HepG2 (cell line): ENCODE results near the gene SYNJ2. TPM values are rescaled to one million over a fixed set of nuclear protein-coding genes. Genes with fewer than 3 reads are reported as not detected.

Source experiments
- ATAC-seq: fragments of 200-7000 bp; cut with Tn5 transposase; 3 replicates; pipeline ENCODE4 v1.9.1; 2020; ENCODE audit warnings: mild to moderate bottlenecking, moderate library complexity
- BruUV-seq: library from RNA; stranded (reverse); fragments of 400-500 nt; replicated peaks from 2 replicates; lab custom pipeline; 2021; lab: Mats Ljungman, UMichigan
- CTCF ChIA-PET: fragments of 300-600 bp; formaldehyde crosslinking; extraction: SDS; loops from one replicate; lab custom pipeline; 2021; ENCODE audit warnings: low total read pairs, inconsistent platforms, low intra/inter-chr PET ratio; lab: Yijun Ruan, JAX
- POLR2A ChIA-PET: fragments of 350-600 bp; sonication (Branson Sonifier 250); formaldehyde crosslinking; loops from one replicate; lab custom pipeline; 2020; ENCODE audit warnings: antibody characterized with exemption, inconsistent platforms; lab: Yijun Ruan, JAX
- DNase-seq: peaks from one replicate; pipeline ENCODE4 v3.0.0-alpha.2; 2015; ENCODE audit warnings: low spot score
- FAIRE-seq: peaks from 3 replicates; lab custom pipeline; 2011; peaks lifted over from hg19 to GRCh38; lab: Jason Lieb, UNC
- H2AFZ ChIP-seq: one replicate; pipeline ENCODE4 v1.6.1; 2011; ENCODE audit warnings: low read length, inconsistent platforms
- H3K27ac ChIP-seq: fragments of 300-600 bp; 3 replicates; pipeline ENCODE4 v1.8.0; 2011; ENCODE audit warnings: mixed run types, mild to moderate bottlenecking, mixed read lengths, low read length, inconsistent platforms; ENCODE audit not compliant: insufficient read depth; ENCODE audit errors: extremely low read length
- H3K27me3 ChIP-seq, 2 experiments: fragments of 200-600 bp in 1 of 2; 2 replicates in 1 of 2; 3 replicates in 1 of 2; pipeline versions ENCODE4 v1.6.0 to v1.8.0; 2011; ENCODE audit warnings: low read length in 2 of 2, mild to moderate bottlenecking in 2 of 2, moderate library complexity in 2 of 2, inconsistent platforms in 1 of 2; ENCODE audit not compliant: insufficient read depth in 2 of 2, control insufficient read depth in 1 of 2
- H3K36me3 ChIP-seq, 2 experiments: fragments of 200-600 bp in 1 of 2; replicated peaks in 1 of 2; 2 replicates in 1 of 2; 3 replicates in 1 of 2; pipeline versions ENCODE4 v1.5.1 to v1.8.0; 2011; ENCODE audit warnings: low read length in 2 of 2, inconsistent platforms in 1 of 2; ENCODE audit not compliant: insufficient read depth in 2 of 2, control insufficient read depth in 1 of 2
- H3K4me1 ChIP-seq: 2 replicates; pipeline ENCODE4 v1.5.1; 2012; ENCODE audit warnings: low read length, inconsistent platforms; ENCODE audit not compliant: insufficient read depth
- H3K4me2 ChIP-seq: 2 replicates; pipeline ENCODE4 v1.6.0; 2011; ENCODE audit warnings: low read depth, low read length, inconsistent platforms
- H3K4me3 ChIP-seq, 3 experiments: fragments of 200-600 bp in 1 of 3; sonication (generic), shearing (Covaris generic) in 1 of 3; replicated peaks in 1 of 3; 2 replicates each; pipeline ENCODE4 v1.5.1; 2011 to 2016; ENCODE audit warnings: low read length in 3 of 3, inconsistent platforms in 2 of 3, low read depth in 2 of 3, mild to moderate bottlenecking in 2 of 3, control low read depth in 1 of 3, mixed read lengths in 1 of 3; ENCODE audit not compliant: insufficient read depth in 1 of 3
- H3K79me2 ChIP-seq: one replicate; pipeline ENCODE4 v1.6.1; 2011; ENCODE audit warnings: low read length, inconsistent platforms; ENCODE audit not compliant: insufficient read depth
- H3K9ac ChIP-seq: 2 replicates; pipeline ENCODE4 v1.6.0; 2011; ENCODE audit warnings: mild to moderate bottlenecking, low read depth, low read length, inconsistent platforms; ENCODE audit not compliant: insufficient read depth
- H3K9me3 ChIP-seq: 2 replicates; pipeline ENCODE4 v1.5.1; 2012; ENCODE audit warnings: mild to moderate bottlenecking, low read length
- H4K20me1 ChIP-seq: 2 replicates; pipeline ENCODE4 v1.6.0; 2011; ENCODE audit warnings: inconsistent platforms, mild to moderate bottlenecking, low read length, moderate library complexity; ENCODE audit not compliant: insufficient read depth
- ELF3 ChIP-seq: IDR thresholded peaks from 2 replicates; pipeline ENCODE4 v1.6.1; 2016; ENCODE audit warnings: missing genetic modification reagents, missing compliant biosample characterization
- IRF2 ChIP-seq: IDR thresholded peaks from 2 replicates; pipeline ENCODE4 v1.6.1; 2018; ENCODE audit warnings: missing genetic modification reagents, missing compliant biosample characterization
- NCOA1 ChIP-seq: sonication (generic); formaldehyde crosslinking; IDR thresholded peaks from 2 replicates; pipeline ENCODE4 v1.9.0; 2021; ENCODE audit warnings: missing genetic modification reagents
- NFIC ChIP-seq: IDR thresholded peaks from 2 replicates; pipeline ENCODE4 v1.6.1; 2012; ENCODE audit warnings: mild to moderate bottlenecking, low read length, inconsistent platforms
- RBFOX2 ChIP-seq: fragments of 200-400 bp; formaldehyde crosslinking; IDR thresholded peaks from 2 replicates; pipeline ENCODE4 v1.6.1; 2017; ENCODE audit warnings: low read depth, mild to moderate bottlenecking, low read length
- SPEN ChIP-seq: sonication (generic); formaldehyde crosslinking; IDR thresholded peaks from 2 replicates; pipeline ENCODE4 v1.5.1; 2020; ENCODE audit warnings: low read depth, mild to moderate bottlenecking, missing genetic modification reagents
- THAP11 ChIP-seq: IDR thresholded peaks from 2 replicates; pipeline ENCODE4 v1.6.1; 2016; ENCODE audit warnings: missing biosample characterization, missing genetic modification reagents
- U2AF1 ChIP-seq: fragments of 200-400 bp; formaldehyde crosslinking; optimal IDR thresholded peaks from 2 replicates; pipeline ENCODE3; 2017; ENCODE audit warnings: mild to moderate bottlenecking, low read depth, low read length
- ZNF383 ChIP-seq: sonication (generic); formaldehyde crosslinking; IDR thresholded peaks from 2 replicates; pipeline ENCODE4 v1.4.0; 2020; ENCODE audit warnings: missing genetic modification reagents, mild to moderate bottlenecking, borderline replicate concordance
- ZNF75D ChIP-seq: sonication (generic); formaldehyde crosslinking; IDR thresholded peaks from 2 replicates; pipeline ENCODE4 v1.8.1; 2023; ENCODE audit warnings: missing genetic modification reagents, mild to moderate bottlenecking, borderline replicate concordance
- WGBS: methylation state at CpG from one replicate; pipeline ENCODE4 v1.1.6; 2017; ENCODE audit warnings: low lambda C conversion rate; 5-methylcytosine and 5-hydroxymethylcytosine counted together
- in situ Hi-C: cut with HindIII; loops from 2 replicates; pipeline ENCODE4 v1.10.0; 2017; ENCODE audit warnings: low pct_unique_long_range_greater_than_20kb; ENCODE audit not compliant: extremely low pct_ligation_motif_present
- intact Hi-C: fragments of 100-400 bp; cut with micrococcal nuclease; formaldehyde crosslinking; loops from one replicate; pipeline ENCODE4 v1.10.0; 2022; ENCODE audit not compliant: unreplicated experiment
- polyA plus RNA-seq, 8 experiments: library from polyadenylated mRNA; depleted of rRNA in 3 of 8; stranded (reverse) in 7 of 8; unstranded in 1 of 8; fragments of >200 nt; fragmentation: Illumina TruSeq in 4 of 8; extraction: Trizol in 4 of 8; gene quantifications; 2 replicates each; pipeline versions ENCODE4 v1.2.1 to v1.2.3, GENCODE V29; 2011 to 2016; ENCODE audit warnings: low read depth in 4 of 8, missing spikeins in 1 of 8, mixed read lengths in 1 of 8; ENCODE audit not compliant: insufficient read depth in 1 of 8
- total RNA-seq, 5 experiments: library from RNA; depleted of rRNA; stranded (reverse); fragments of >200 nt; fragmentation: Illumina TruSeq; extraction: Trizol; gene quantifications; 2 replicates each; pipeline ENCODE4 v1.2.3, GENCODE V29; 2016; ENCODE audit warnings: low read depth in 1 of 5
- TF ChIP-seq, protein P1 (sequence below): IDR thresholded peaks from 2 replicates; pipeline ENCODE4 v1.6.1; 2016; ENCODE audit warnings: mild to moderate bottlenecking, missing biosample characterization, missing genetic modification reagents
- TF ChIP-seq, protein P2 (sequence below): sonication (generic); formaldehyde crosslinking; IDR thresholded peaks from 2 replicates; pipeline ENCODE4 v1.4.0; 2020; ENCODE audit warnings: mild to moderate bottlenecking, low read depth, missing genetic modification reagents
- TF ChIP-seq, protein P3 (sequence below): sonication (generic); formaldehyde crosslinking; IDR thresholded peaks from 2 replicates; pipeline ENCODE4 v1.4.0; 2020; ENCODE audit warnings: missing genetic modification reagents, mild to moderate bottlenecking, borderline replicate concordance
- TF ChIP-seq, protein P4 (sequence below): sonication (generic); formaldehyde crosslinking; IDR thresholded peaks from 2 replicates; pipeline ENCODE4 v1.4.0; 2020; ENCODE audit warnings: mild to moderate bottlenecking, missing genetic modification reagents, borderline replicate concordance

Gene SYNJ2
- total and polyA plus RNA-seq, 2 of the 13 experiments (the other 11 are each of a cell fraction or from before 2014, with no cell fraction given) = 39.1 to 57.6 TPM

DNA sequence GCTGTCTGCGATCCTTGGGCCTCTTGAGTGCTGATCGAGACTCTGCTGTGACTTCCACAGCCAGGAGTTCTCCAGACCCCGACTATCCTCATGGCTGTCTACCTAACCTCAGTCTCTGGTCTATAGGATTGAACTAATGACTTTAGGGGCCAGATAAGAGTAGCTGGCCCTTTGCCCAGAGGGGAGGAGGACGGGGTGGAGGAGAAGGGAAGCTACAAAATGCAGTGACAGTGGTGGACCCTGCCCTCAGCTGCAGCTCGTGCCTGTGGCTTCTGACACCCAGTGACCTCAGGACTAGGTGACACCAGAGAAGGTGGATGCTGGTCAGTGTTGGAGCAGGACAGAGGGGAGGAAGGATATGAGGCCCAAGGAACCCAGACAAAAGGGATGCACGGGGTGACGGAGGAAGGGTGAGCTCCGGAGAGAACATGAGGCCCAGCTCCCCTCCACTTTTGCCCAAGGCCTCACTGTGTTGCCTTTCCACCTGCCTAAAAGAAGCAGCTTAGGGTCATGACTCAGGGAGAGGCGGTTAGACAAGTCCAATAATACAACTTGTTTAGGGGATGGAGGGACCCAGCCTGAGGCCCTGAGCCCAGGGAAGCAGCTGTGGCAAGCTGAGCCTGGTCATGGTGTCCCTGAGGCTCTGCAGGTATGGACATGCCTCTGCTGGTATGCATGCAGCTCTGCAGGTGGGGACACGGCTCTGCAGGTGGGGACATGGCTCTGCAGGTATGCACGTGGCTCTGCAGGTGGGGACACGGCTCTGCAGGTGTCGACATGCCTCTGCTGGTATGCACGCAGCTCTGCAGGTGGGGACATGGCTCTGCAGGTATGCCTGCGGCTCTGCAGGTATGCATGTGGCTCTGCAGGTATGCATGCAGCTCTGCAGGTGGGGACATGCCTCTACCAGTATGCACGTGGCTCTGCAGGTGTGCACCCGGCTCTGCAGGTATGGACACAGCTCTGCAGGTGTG lies 67.7 kb downstream of the SYNJ2 start:
- peak overlapping the region; percentile 59 for H3K27ac ChIP-seq
- POLR2A ChIA-PET = interaction anchor here (0.9 to 2.7 kb wide), 12 partner anchors 9 to 289 kb away, joined by 3 to 41 read pairs (median 5); no protein-coding TSS in a partner anchor
- peak; percentile 81 for ATAC-seq
- peaks cover 40 to 81% of the 10 kb centered on the region in 2 experiments for H3K36me3 ChIP-seq
- BruUV-seq = no TSS peak
- intact Hi-C loops (loop anchor here (1.0 kb wide), 2 partner anchors 9 to 38 kb away; no protein-coding TSS in a partner anchor), in situ Hi-C loops (no loop called here)
- peaks cover 3% of the 10 kb centered on the region for H3K79me2 ChIP-seq
- no peak overlapping the region for H3K4me3 ChIP-seq
- H3K4me1 ChIP-seq = peaks cover 56% of the 10 kb centered on the region
- DNase-seq = peak; percentile 91
- WGBS = 59% methylated on average over 15 of the region's 17 CpGs
- no peaks in the 10 kb centered on the region for H3K27me3 ChIP-seq
- no peaks in the 10 kb centered on the region for H3K9me3 ChIP-seq
- peak; percentile 92 for FAIRE-seq
- H3K9ac ChIP-seq = no peak overlapping the region
- CTCF ChIA-PET = no interaction called here
- peak overlapping the region; percentile 41 for H3K4me2 ChIP-seq
- H4K20me1 ChIP-seq = no peaks in the 10 kb centered on the region; the same call in 1 of the 2 replicates
- no peak overlapping the region for H2AFZ ChIP-seq
- TF ChIP-seq, protein P1, sequence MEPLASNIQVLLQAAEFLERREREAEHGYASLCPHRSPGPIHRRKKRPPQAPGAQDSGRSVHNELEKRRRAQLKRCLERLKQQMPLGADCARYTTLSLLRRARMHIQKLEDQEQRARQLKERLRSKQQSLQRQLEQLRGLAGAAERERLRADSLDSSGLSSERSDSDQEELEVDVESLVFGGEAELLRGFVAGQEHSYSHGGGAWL = no peak; the same call in 1 of the 2 replicates
- TF ChIP-seq ZNF75D (CRISPR knock-in tag) = no peak
- no peak for TF ChIP-seq SPEN (CRISPR knock-in tag)
- no peak for TF ChIP-seq ZNF383 (CRISPR knock-in tag)
- peak; percentile 79; the same call in 1 of the 2 replicates for TF ChIP-seq NFIC
- no peak for TF ChIP-seq RBFOX2
- TF ChIP-seq, protein P2, sequence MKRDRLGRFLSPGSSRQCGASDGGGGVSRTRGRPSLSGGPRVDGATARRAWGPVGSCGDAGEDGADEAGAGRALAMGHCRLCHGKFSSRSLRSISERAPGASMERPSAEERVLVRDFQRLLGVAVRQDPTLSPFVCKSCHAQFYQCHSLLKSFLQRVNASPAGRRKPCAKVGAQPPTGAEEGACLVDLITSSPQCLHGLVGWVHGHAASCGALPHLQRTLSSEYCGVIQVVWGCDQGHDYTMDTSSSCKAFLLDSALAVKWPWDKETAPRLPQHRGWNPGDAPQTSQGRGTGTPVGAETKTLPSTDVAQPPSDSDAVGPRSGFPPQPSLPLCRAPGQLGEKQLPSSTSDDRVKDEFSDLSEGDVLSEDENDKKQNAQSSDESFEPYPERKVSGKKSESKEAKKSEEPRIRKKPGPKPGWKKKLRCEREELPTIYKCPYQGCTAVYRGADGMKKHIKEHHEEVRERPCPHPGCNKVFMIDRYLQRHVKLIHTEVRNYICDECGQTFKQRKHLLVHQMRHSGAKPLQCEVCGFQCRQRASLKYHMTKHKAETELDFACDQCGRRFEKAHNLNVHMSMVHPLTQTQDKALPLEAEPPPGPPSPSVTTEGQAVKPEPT = no peak
- TF ChIP-seq THAP11 (CRISPR knock-in tag) = no peak
- TF ChIP-seq U2AF1 = no peak
- TF ChIP-seq, protein P3, sequence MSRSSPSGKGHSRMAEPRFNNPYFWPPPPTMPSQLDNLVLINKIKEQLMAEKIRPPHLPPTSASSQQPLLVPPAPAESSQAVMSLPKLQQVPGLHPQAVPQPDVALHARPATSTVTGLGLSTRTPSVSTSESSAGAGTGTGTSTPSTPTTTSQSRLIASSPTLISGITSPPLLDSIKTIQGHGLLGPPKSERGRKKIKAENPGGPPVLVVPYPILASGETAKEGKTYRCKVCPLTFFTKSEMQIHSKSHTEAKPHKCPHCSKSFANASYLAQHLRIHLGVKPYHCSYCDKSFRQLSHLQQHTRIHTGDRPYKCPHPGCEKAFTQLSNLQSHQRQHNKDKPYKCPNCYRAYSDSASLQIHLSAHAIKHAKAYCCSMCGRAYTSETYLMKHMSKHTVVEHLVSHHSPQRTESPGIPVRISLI (CRISPR knock-in tag) = peak; percentile 56; the same call in 1 of the 2 replicates
- TF ChIP-seq, protein P4, sequence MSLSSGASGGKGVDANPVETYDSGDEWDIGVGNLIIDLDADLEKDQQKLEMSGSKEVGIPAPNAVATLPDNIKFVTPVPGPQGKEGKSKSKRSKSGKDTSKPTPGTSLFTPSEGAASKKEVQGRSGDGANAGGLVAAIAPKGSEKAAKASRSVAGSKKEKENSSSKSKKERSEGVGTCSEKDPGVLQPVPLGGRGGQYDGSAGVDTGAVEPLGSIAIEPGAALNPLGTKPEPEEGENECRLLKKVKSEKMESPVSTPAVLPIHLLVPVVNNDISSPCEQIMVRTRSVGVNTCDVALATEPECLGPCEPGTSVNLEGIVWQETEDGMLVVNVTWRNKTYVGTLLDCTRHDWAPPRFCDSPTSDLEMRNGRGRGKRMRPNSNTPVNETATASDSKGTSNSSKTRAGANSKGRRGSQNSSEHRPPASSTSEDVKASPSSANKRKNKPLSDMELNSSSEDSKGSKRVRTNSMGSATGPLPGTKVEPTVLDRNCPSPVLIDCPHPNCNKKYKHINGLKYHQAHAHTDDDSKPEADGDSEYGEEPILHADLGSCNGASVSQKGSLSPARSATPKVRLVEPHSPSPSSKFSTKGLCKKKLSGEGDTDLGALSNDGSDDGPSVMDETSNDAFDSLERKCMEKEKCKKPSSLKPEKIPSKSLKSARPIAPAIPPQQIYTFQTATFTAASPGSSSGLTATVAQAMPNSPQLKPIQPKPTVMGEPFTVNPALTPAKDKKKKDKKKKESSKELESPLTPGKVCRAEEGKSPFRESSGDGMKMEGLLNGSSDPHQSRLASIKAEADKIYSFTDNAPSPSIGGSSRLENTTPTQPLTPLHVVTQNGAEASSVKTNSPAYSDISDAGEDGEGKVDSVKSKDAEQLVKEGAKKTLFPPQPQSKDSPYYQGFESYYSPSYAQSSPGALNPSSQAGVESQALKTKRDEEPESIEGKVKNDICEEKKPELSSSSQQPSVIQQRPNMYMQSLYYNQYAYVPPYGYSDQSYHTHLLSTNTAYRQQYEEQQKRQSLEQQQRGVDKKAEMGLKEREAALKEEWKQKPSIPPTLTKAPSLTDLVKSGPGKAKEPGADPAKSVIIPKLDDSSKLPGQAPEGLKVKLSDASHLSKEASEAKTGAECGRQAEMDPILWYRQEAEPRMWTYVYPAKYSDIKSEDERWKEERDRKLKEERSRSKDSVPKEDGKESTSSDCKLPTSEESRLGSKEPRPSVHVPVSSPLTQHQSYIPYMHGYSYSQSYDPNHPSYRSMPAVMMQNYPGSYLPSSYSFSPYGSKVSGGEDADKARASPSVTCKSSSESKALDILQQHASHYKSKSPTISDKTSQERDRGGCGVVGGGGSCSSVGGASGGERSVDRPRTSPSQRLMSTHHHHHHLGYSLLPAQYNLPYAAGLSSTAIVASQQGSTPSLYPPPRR (CRISPR knock-in tag) = peak; percentile 89
- TF ChIP-seq IRF2 (CRISPR knock-in tag) = 0 out of 2 replicates have a peak, but pooled peaks have one; percentile 32
- no peak for TF ChIP-seq ELF3 (CRISPR knock-in tag)
- peak; percentile 67 for TF ChIP-seq NCOA1
